ENCODE data around the gene SCN1B. TPM values are rescaled to one million over a fixed set of nuclear protein-coding genes. Genes with fewer than 3 reads are reported as not detected.

SCN1B gene
- total and polyA plus RNA-seq, 9 donors, result 3.0 to 6.7 (median 3.5) TPM

GRCh38 chr19:35034588-35035382, 4.5 kb downstream of the SCN1B start:
- Histone ChIP-seq H3K4me1 (ENCODE audit: control insufficient read depth, insufficient read depth, low read length) (peaks cover 20% of the 10 kb centered on the region), H3K27ac (ENCODE audit: low read length) (no peak overlapping the region), H3K9me3 (replicated peaks; ENCODE audit: control insufficient read depth, low read depth, low read length) (no peaks in the 10 kb centered on the region), H3K4me3 (ENCODE audit: low read length) (no peak overlapping the region), H3K36me3 (ENCODE audit: control insufficient read depth, insufficient read depth, low read length) (peaks cover 3% of the 10 kb centered on the region), H3K27me3 (ENCODE audit: control insufficient read depth, insufficient read depth, low read length) (peaks cover 32% of the 10 kb centered on the region)
- DNase-seq, result no peak
- WGBS (ENCODE audit: insufficient coverage), result 81% methylated on average over 8 of the region's 17 CpGs

DNA sequence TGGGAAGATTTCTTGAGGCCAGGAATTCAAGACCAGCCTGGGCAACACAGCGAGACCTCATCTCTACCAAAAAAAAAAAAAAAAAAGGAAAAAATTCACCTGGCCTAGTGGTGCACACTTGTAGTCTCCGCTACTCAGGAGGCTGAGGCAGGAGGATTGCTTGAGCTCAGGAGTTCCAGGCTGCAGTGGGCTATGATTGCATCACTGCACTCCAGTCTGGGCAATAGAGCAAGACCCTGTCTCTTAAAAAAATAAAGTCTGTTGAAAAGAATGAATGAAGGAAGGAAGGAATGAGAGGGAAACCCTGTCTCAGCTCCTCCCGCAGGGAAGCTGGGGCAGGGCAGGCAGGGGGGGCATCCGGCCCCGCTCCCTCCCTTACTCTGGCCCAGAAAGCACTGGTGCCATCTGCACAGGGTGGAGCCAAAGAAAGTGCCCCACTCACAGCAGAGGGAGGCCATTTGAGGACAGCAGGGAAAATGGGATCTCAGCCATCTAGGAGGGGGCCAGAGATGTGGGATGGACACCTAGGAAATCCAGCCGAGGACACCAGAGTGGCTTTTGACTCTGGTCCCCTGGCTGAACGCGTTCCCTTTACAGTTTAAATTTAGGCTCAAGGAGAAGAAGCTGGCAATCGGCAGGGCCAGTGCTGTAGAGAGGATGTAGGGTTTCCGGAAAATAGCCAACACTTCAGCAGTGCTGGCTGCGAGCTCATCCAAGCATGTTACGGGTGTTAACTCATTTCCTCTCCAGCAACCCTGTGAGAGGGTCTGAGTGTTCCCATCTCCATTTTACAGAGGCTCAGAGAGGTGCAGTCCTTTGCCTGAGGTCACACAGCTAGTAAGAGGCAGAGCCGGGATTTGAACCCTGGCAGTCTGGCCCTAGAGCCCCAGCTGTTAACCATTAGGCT, 7.7 kb downstream of the SCN1B start:
- Histone ChIP-seq H3K27me3 (ENCODE audit: control insufficient read depth, insufficient read depth, low read length) (peaks cover 33% of the 10 kb centered on the region), H3K36me3 (ENCODE audit: control insufficient read depth, insufficient read depth, low read length) (peaks cover 3% of the 10 kb centered on the region), H3K27ac (ENCODE audit: low read length) (no peak overlapping the region), H3K4me3 (ENCODE audit: low read length) (no peak overlapping the region), H3K4me1 (ENCODE audit: control insufficient read depth, insufficient read depth, low read length) (peaks cover 25% of the 10 kb centered on the region), H3K9me3 (replicated peaks; ENCODE audit: control insufficient read depth, low read depth, low read length) (no peaks in the 10 kb centered on the region)
- 38% methylated on average over 9 of the region's 13 CpGs for WGBS (ENCODE audit: insufficient coverage)
- DNase-seq, result peak; percentile 60

DNA sequence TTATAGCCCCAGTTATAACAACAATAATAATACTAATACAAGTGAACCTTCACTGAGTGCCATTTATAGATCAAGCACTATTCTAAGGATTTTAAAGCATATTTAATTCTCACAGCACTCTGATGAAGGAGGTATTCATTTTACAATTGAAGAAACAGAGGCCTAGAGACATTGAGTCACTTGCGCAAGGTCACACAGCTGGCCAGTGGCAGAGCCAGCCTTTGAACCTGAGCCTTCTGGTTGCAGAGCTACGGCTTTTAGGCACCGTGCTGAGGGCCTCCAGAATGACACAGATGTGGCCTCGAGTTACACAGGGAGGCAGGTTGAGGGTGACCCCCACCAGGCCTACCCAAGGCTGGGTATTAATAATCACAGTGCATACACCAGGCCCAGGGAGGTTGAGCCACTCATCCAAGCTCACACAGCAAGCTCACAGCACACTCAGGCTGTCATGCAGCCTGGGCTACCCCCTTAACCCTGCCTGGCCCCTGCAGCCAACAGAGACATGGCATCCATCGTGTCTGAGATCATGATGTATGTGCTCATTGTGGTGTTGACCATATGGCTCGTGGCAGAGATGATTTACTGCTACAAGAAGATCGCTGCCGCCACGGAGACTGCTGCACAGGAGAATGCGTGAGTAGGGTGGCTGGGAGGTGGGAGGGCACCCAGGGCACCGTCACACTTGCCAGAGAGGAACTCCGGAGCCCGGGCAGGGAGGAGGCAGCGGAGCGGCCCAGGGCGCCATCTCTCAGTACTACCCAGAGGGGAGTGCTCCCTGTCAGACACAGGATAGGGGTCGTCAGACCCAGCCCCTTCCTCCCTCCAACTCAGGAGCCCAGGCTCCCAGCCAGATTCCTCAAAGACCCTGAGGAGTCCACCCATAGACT, 8.6 kb downstream of the SCN1B start:
- 45% methylated on average over 13 of the region's 17 CpGs for WGBS (ENCODE audit: insufficient coverage)
- no peak overlapping the region for H3K27ac ChIP-seq (ENCODE audit: low read length)
- H3K4me1 ChIP-seq (ENCODE audit: control insufficient read depth, insufficient read depth, low read length), result peaks cover 25% of the 10 kb centered on the region
- H3K9me3 ChIP-seq (replicated peaks; ENCODE audit: control insufficient read depth, low read depth, low read length), result no peaks in the 10 kb centered on the region
- peaks cover 32% of the 10 kb centered on the region for H3K27me3 ChIP-seq (ENCODE audit: control insufficient read depth, insufficient read depth, low read length)
- no peaks in the 10 kb centered on the region for H3K36me3 ChIP-seq (ENCODE audit: control insufficient read depth, insufficient read depth, low read length)
- no peak overlapping the region for H3K4me3 ChIP-seq (ENCODE audit: low read length)
- DNase-seq, result no peak

DNA sequence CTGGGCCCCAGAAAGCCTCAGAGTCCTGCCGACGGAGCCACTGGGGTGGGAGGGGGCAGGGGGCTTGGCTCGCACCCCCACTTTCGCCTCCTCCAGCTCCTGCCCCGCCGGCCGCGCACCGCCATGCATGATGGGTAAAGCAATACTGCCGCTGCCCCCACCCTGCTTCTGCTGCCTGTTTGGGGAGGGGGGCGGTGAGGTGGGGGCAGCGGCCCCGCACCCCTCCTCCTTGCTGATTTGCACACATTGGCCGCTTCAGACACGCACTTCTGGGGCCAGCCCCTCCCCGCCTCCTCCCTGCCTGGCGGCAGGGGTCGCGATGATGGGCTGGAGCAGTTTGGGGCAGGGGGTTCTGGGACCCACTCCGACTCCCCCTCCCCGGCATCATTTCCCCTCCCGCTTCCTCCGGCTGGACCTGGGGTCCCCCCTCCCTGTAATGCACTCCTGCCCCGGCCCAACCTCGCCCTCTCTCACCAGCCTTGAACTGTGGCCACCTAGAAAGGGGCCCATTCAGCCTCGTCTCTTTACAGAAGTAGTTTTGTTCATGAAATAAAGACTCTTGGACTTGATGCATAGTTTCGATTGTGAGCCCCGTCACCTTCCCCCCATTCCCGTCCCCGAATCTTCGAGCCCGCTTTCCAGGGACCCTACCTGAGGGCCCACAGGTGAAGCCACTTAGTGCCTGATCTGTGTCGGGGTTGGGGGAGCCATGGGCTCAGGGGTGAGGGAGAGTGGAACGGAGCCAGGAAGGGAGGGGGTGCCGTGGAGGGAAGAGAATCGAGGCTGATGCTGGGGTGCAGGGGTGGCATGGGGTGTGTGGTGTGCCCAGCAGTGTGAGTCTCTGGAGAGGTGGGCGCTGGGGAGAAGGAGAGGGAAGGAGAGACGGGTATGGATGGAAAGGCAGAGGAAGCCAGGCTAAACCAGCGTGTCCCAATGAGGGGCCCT, 9.9 kb downstream of the SCN1B start:
- Histone ChIP-seq H3K9me3 (replicated peaks; ENCODE audit: control insufficient read depth, low read depth, low read length) (no peaks in the 10 kb centered on the region), H3K36me3 (ENCODE audit: control insufficient read depth, insufficient read depth, low read length) (no peaks in the 10 kb centered on the region), H3K27ac (ENCODE audit: low read length) (no peak overlapping the region), H3K4me1 (ENCODE audit: control insufficient read depth, insufficient read depth, low read length) (peaks cover 25% of the 10 kb centered on the region), H3K4me3 (ENCODE audit: low read length) (peak overlapping the region; percentile 14), H3K27me3 (ENCODE audit: control insufficient read depth, insufficient read depth, low read length) (peaks cover 40% of the 10 kb centered on the region)
- 25% methylated on average over 14 of the region's 39 CpGs for WGBS (ENCODE audit: insufficient coverage)
- no peak for DNase-seq

GRCh38 chr19:35040826-35041547, 10.7 kb downstream of the SCN1B start:
- H3K9me3 ChIP-seq (replicated peaks; ENCODE audit: control insufficient read depth, low read depth, low read length), result no peaks in the 10 kb centered on the region
- peaks cover 28% of the 10 kb centered on the region for H3K4me1 ChIP-seq (ENCODE audit: control insufficient read depth, insufficient read depth, low read length)
- peak; percentile 56 for DNase-seq
- peaks cover 40% of the 10 kb centered on the region for H3K27me3 ChIP-seq (ENCODE audit: control insufficient read depth, insufficient read depth, low read length)
- H3K4me3 ChIP-seq (ENCODE audit: low read length), result no peak overlapping the region
- H3K27ac ChIP-seq (ENCODE audit: low read length), result no peak overlapping the region
- WGBS (ENCODE audit: insufficient coverage), result 13% methylated on average over 32 of the region's 36 CpGs
- no peaks in the 10 kb centered on the region for H3K36me3 ChIP-seq (ENCODE audit: control insufficient read depth, insufficient read depth, low read length)

GRCh38 chr19:35041548-35042055, 11.3 kb downstream of the SCN1B start, which contains the start of gene HPN:
HPN (plus strand) TSS chr19:35041721; CDS start chr19:35042507, 786 bp downstream.
- Histone ChIP-seq H3K27me3 (ENCODE audit: control insufficient read depth, insufficient read depth, low read length) (peaks cover 40% of the 10 kb centered on the region), H3K27ac (ENCODE audit: low read length) (no peak within 1 kb of the TSS)
- WGBS (ENCODE audit: insufficient coverage), result 36% methylated on average over 15 of the region's 19 CpGs

GRCh38 chr19:35042056-35042730, 11.9 kb downstream of the SCN1B start:
- H3K9me3 ChIP-seq (replicated peaks; ENCODE audit: control insufficient read depth, low read depth, low read length), result no peaks in the 10 kb centered on the region
- H3K27me3 ChIP-seq (ENCODE audit: control insufficient read depth, insufficient read depth, low read length), result peaks cover 40% of the 10 kb centered on the region
- WGBS (ENCODE audit: insufficient coverage), result 55% methylated on average over 14 of the region's 14 CpGs
- no peak overlapping the region for H3K27ac ChIP-seq (ENCODE audit: low read length)
- peaks cover 28% of the 10 kb centered on the region for H3K4me1 ChIP-seq (ENCODE audit: control insufficient read depth, insufficient read depth, low read length)
- no peak overlapping the region for H3K4me3 ChIP-seq (ENCODE audit: low read length)
- no peak for DNase-seq
- no peaks in the 10 kb centered on the region for H3K36me3 ChIP-seq (ENCODE audit: control insufficient read depth, insufficient read depth, low read length)

More at GRCh38 chr19:35041548-35042055, 11.3 kb downstream of the SCN1B start, which contains the start of gene HPN:
- H3K4me1 ChIP-seq (ENCODE audit: control insufficient read depth, insufficient read depth, low read length), result peaks cover 28% of the 10 kb centered on the region
- H3K9me3 ChIP-seq (replicated peaks; ENCODE audit: control insufficient read depth, low read depth, low read length), result no peaks in the 10 kb centered on the region
- no peak within 1 kb of the TSS for H3K4me3 ChIP-seq (ENCODE audit: low read length)
- no peak for DNase-seq
- H3K36me3 ChIP-seq (ENCODE audit: control insufficient read depth, insufficient read depth, low read length), result no peaks in the 10 kb centered on the region

GRCh38 chr19:35042954-35043604, 12.8 kb downstream of the SCN1B start:
- H3K4me3 ChIP-seq (ENCODE audit: low read length), result no peak overlapping the region
- no peak for DNase-seq
- peaks cover 40% of the 10 kb centered on the region for H3K27me3 ChIP-seq (ENCODE audit: control insufficient read depth, insufficient read depth, low read length)
- WGBS (ENCODE audit: insufficient coverage), result 71% methylated on average over 10 of the region's 14 CpGs
- H3K27ac ChIP-seq (ENCODE audit: low read length), result no peak overlapping the region
- H3K4me1 ChIP-seq (ENCODE audit: control insufficient read depth, insufficient read depth, low read length), result peaks cover 24% of the 10 kb centered on the region
- no peaks in the 10 kb centered on the region for H3K36me3 ChIP-seq (ENCODE audit: control insufficient read depth, insufficient read depth, low read length)
- no peaks in the 10 kb centered on the region for H3K9me3 ChIP-seq (replicated peaks; ENCODE audit: control insufficient read depth, low read depth, low read length)

All from muscle of leg (tissue), 11 donors.